Neural progenitor cell (in vitro differentiated cells): ENCODE data around the gene CREG2. TPM values are rescaled to one million over a fixed set of nuclear protein-coding genes. Genes with fewer than 3 reads are reported as not detected.

Source experiments
- DNase-seq: peaks from one replicate; pipeline ENCODE4 v3.0.0-alpha.2; 2016; ENCODE audit warnings: low spot score
- H2AFZ ChIP-seq: fragments of 200-600 bp; sonication (generic); replicated peaks from 2 replicates; pipeline ENCODE4 v1.6.1; 2016; ENCODE audit warnings: antibody characterized with exemption
- H3F3A ChIP-seq: fragments of 200-600 bp; sonication (generic); 2 replicates; pipeline ENCODE4 v1.6.1; 2016; ENCODE audit warnings: antibody characterized with exemption, low read depth
- H3K27ac ChIP-seq: fragments of 200-600 bp; sonication (generic); 2 replicates; pipeline ENCODE4 v1.5.1; 2016; ENCODE audit warnings: mild to moderate bottlenecking
- H3K27me3 ChIP-seq: fragments of 200-600 bp; sonication (generic); 2 replicates; pipeline ENCODE4 v1.6.1; 2016; ENCODE audit warnings: mild to moderate bottlenecking, moderate library complexity
- H3K36me3 ChIP-seq: fragments of 200-600 bp; sonication (generic); 2 replicates; pipeline ENCODE4 v1.5.1; 2016
- H3K4me1 ChIP-seq: fragments of 200-600 bp; sonication (generic); 2 replicates; pipeline ENCODE4 v1.6.1; 2016; ENCODE audit warnings: mixed run types
- H3K4me2 ChIP-seq: fragments of 200-600 bp; sonication (generic); 2 replicates; pipeline ENCODE4 v1.6.1; 2016
- H3K4me3 ChIP-seq: fragments of 200-600 bp; sonication (generic); 2 replicates; pipeline ENCODE4 v1.5.1; 2016
- H3K79me2 ChIP-seq: fragments of 200-600 bp; sonication (generic); 2 replicates; pipeline ENCODE4 v1.6.1; 2016; ENCODE audit warnings: low read depth
- H3K9ac ChIP-seq: fragments of 200-600 bp; sonication (generic); 2 replicates; pipeline ENCODE4 v1.6.1; 2016
- H3K9me3 ChIP-seq: fragments of 200-600 bp; sonication (generic); 2 replicates; pipeline ENCODE4 v1.5.1; 2016; ENCODE audit warnings: low read depth
- H4K20me1 ChIP-seq: fragments of 200-600 bp; sonication (generic); 2 replicates; pipeline ENCODE4 v1.6.1; 2016; ENCODE audit warnings: low read depth
- H3K27ac Mint-ChIP-seq: 3 replicates; pipeline ENCODE4 v1.8.0; 2021; ENCODE audit warnings: mixed read lengths
- H3K27me3 Mint-ChIP-seq: 2 replicates; pipeline ENCODE4 v1.8.0; 2022; ENCODE audit warnings: low read depth, mild to moderate bottlenecking, inconsistent platforms, moderate library complexity, mixed read lengths; ENCODE audit not compliant: insufficient read depth
- H3K36me3 Mint-ChIP-seq: 3 replicates; pipeline ENCODE4 v1.8.0; 2021; ENCODE audit warnings: mixed read lengths
- H3K4me1 Mint-ChIP-seq: 3 replicates; pipeline ENCODE4 v1.8.0; 2021; ENCODE audit warnings: mixed read lengths
- H3K4me3 Mint-ChIP-seq: 3 replicates; pipeline ENCODE4 v1.8.0; 2021; ENCODE audit warnings: mild to moderate bottlenecking, moderate library complexity, mixed read lengths
- H3K9me3 Mint-ChIP-seq: 3 replicates; pipeline ENCODE4 v1.8.0; 2020; ENCODE audit warnings: mixed read lengths
- CTCF ChIP-seq: fragments of 200-600 bp; sonication (generic); IDR thresholded peaks from 2 replicates; pipeline ENCODE4 v1.5.1; 2017; ENCODE audit warnings: antibody characterized with exemption, mild to moderate bottlenecking
- EZH2 ChIP-seq: fragments of 200-600 bp; sonication (generic); IDR thresholded peaks from 2 replicates; pipeline ENCODE4 v1.6.1; 2017; ENCODE audit warnings: antibody characterized with exemption, mild to moderate bottlenecking, moderate library complexity
- EZH2phosphoT487 ChIP-seq: fragments of 200-600 bp; sonication (generic); IDR thresholded peaks from 2 replicates; pipeline ENCODE4 v1.6.1; 2017; ENCODE audit warnings: antibody characterized with exemption
- total RNA-seq: library from RNA; depleted of rRNA; stranded (reverse); fragments of >200 nt; gene quantifications from 2 replicates; pipeline ENCODE4 v1.2.3, GENCODE V29; 2015; ENCODE audit warnings: low replicate concordance

CREG2 gene
- total RNA-seq, 1 donor from 2014 or later = not detected

- DNase-seq = no peak
- Histone ChIP-seq H3K36me3 (no peaks in the 10 kb centered on the region), H3K27me3 (no peaks in the 10 kb centered on the region), H3K9me3 (no peaks in the 10 kb centered on the region), H3K4me1 (peaks cover 8% of the 10 kb centered on the region), H3K79me2 (no peaks in the 10 kb centered on the region), H3K9ac (no peak overlapping the region), H3K4me2 (no peak overlapping the region), H4K20me1 (no peaks in the 10 kb centered on the region), H2AFZ (no peak overlapping the region), H3K27ac (no peak overlapping the region), H3F3A (no peaks in the 10 kb centered on the region), H3K4me3 (no peak overlapping the region)
- Mint-ChIP-seq H3K36me3 (no peaks in the 10 kb centered on the region), H3K27ac (no peak overlapping the region), H3K9me3 (peaks cover 4% of the 10 kb centered on the region), H3K27me3 (peaks cover 4% of the 10 kb centered on the region), H3K4me3 (no peak overlapping the region), H3K4me1 (peaks cover 7% of the 10 kb centered on the region)
- no peak for TF ChIP-seq EZH2
- TF ChIP-seq CTCF = no peak
- TF ChIP-seq EZH2phosphoT487 = no peak
Observed at GRCh38 chr2:101369100-101369499, 18.2 kb downstream of the CREG2 start.

GRCh38 chr2:101368376-101368775, 18.9 kb downstream of the CREG2 start:
- H3K9me3 Mint-ChIP-seq = peaks cover 4% of the 10 kb centered on the region
- Histone ChIP-seq H3K4me2 (no peak overlapping the region), H3K27me3 (no peaks in the 10 kb centered on the region), H3K79me2 (no peaks in the 10 kb centered on the region), H3K9me3 (no peaks in the 10 kb centered on the region), H3K9ac (no peak overlapping the region), H3K36me3 (no peaks in the 10 kb centered on the region), H3F3A (no peaks in the 10 kb centered on the region), H3K27ac (no peak overlapping the region), H4K20me1 (no peaks in the 10 kb centered on the region), H3K4me3 (no peak overlapping the region), H2AFZ (no peak overlapping the region), H3K4me1 (peaks cover 8% of the 10 kb centered on the region)
- no peak overlapping the region for H3K4me3 Mint-ChIP-seq
- no peak for TF ChIP-seq EZH2phosphoT487
- no peak for TF ChIP-seq CTCF
- no peak for TF ChIP-seq EZH2
- DNase-seq = no peak
- H3K27ac Mint-ChIP-seq = no peak overlapping the region
- H3K4me1 Mint-ChIP-seq = peaks cover 7% of the 10 kb centered on the region
- peaks cover 4% of the 10 kb centered on the region for H3K27me3 Mint-ChIP-seq
- no peaks in the 10 kb centered on the region for H3K36me3 Mint-ChIP-seq

GRCh38 chr2:101367508-101367907, 19.8 kb downstream of the CREG2 start:
- H3K27me3 ChIP-seq = no peaks in the 10 kb centered on the region
- no peaks in the 10 kb centered on the region for H3K79me2 ChIP-seq
- no peak for DNase-seq
- peaks cover 4% of the 10 kb centered on the region for H3K27me3 Mint-ChIP-seq
- peaks cover 8% of the 10 kb centered on the region for H3K4me1 ChIP-seq
- no peak overlapping the region for H2AFZ ChIP-seq
- no peaks in the 10 kb centered on the region for H3F3A ChIP-seq
- H3K9me3 Mint-ChIP-seq = peaks cover 2% of the 10 kb centered on the region
- no peak overlapping the region for H3K4me2 ChIP-seq
- H3K27ac Mint-ChIP-seq = no peak overlapping the region
- H3K36me3 ChIP-seq = no peaks in the 10 kb centered on the region
- H3K4me1 Mint-ChIP-seq = peaks cover 7% of the 10 kb centered on the region
- no peak overlapping the region for H3K4me3 Mint-ChIP-seq
- H4K20me1 ChIP-seq = no peaks in the 10 kb centered on the region
- H3K9ac ChIP-seq = no peak overlapping the region
- no peaks in the 10 kb centered on the region for H3K9me3 ChIP-seq
- no peak for TF ChIP-seq EZH2
- TF ChIP-seq EZH2phosphoT487 = no peak
- TF ChIP-seq CTCF = no peak
- no peak overlapping the region for H3K4me3 ChIP-seq
- no peaks in the 10 kb centered on the region for H3K36me3 Mint-ChIP-seq
- no peak overlapping the region for H3K27ac ChIP-seq
